LoVo (cell line): ENCODE measurements around the gene KCNIP1.
A peak's percentile ranks its signal among the peaks of the same experiment; 100 is the strongest.

Experiments used
- DNase-seq: peaks from one replicate; pipeline ENCODE4 v3.0.0-alpha.2; 2016; ENCODE audit warnings: low spot score

Gene KCNIP1

GRCh38 chr5:170597109-170597751, 93.4 kb downstream of the KCNIP1 start:
- DNase-seq, result peak; percentile 17

DNA sequence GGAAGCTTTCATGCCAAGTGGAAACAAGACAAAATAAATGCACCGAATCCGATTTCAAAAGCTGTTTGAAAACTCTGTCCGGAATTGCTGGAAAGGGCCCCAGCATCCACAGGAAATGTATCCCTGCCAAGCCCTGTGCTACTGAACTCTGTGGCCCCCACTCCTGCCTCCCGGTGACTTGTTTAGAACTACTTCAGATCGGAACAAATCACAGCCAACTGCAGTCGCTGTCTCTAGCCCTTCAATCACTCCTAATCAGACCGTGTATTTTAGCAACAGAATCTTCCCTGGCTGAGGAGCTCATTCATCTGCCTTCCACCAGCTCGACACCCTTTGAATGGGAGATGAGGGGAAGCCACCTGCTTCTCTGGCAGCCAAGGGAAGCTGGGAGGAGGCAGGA, 94.1 kb downstream of the KCNIP1 start:
- no peak for DNase-seq

DNA sequence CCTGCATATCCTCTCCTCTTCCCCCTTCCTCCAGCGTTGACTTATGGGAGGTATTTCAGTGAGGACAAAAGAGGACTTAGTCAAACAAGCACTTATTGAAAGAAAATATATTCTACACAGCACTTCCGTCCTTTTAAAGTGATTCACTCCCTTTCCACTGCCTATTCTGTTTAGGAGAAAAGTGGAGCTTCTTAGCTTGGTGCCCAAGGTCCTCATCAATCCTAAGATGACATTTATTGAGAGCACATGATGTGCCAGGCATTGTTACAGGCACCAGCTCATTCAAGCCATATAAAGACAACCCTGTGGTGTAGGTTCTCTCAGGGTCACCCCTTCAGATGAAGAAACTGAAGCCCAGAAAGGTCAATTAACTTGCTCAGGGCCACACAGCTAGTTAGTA, 95.9 kb downstream of the KCNIP1 start:
- no peak for DNase-seq

DNA sequence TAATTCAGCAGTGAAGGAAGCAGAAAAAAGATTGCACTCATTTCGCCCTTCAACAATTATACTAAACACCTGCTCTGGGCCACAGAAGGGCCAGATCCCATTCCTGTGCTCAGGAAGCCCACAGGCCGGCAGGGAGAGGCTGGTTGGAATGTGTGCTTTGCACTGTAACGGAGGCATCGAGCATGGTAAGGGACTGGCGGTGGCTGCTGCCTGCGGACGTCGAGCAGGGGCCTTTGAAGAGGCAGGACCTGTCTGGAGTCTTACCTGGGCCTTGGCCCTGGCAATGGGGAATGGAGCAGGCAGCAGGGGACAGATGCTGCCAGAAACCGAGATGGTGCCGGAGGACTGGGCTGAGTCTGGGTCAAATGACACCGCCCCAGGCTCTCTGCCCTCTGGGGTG, 97.8 kb downstream of the KCNIP1 start:
- DNase-seq, result no peak

- no peak for DNase-seq
Observed at GRCh38 chr5:170603109-170603508, 99.3 kb downstream of the KCNIP1 start.

DNA sequence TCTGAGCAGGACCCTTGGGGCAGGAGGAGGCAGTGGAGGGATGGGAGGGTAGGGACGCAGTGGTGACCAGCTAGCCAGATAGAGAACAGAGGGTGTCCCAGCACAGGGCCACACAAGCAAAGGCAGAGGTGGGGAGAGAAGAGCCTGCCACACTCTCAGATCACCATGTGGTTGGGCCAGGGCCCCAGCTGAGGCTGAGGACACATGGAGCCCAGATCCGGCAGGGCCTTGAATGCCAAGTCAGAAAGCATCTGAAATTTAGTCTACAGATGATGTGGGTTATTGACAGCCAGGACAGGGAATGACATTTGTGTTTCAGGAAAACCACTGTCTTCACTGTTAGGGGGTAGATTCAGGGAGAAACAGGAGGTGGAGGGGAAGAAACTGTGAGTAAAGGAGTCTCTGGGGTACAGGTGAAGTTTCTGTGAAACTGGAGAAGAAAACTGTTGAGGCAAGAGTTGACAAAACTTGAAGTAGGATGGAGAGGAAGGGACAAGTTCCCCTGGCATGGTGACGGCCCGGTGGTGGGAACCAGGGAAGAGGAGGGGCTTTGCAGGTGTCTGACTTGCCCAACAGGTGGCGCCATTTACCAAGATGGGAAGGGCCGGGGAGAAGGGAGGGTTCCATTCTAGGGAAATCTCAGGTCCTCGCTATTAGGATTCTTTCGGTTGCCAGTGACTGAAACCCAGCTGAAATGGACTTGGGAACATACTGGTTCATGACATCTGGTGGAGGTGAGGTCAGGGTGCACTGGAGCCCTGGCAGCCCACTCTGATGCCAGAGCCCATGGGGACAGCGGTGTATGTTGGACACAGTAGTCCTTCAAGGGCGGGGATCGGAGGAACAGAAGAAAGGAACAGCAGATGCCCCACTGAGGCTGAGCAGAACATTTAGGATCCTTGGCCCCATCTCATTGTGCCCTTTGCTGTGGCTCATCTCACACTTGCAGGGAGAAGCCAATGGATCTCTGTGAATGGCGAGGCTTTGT, 100.1 kb downstream of the KCNIP1 start:
- DNase-seq, result peak; percentile 46

DNA sequence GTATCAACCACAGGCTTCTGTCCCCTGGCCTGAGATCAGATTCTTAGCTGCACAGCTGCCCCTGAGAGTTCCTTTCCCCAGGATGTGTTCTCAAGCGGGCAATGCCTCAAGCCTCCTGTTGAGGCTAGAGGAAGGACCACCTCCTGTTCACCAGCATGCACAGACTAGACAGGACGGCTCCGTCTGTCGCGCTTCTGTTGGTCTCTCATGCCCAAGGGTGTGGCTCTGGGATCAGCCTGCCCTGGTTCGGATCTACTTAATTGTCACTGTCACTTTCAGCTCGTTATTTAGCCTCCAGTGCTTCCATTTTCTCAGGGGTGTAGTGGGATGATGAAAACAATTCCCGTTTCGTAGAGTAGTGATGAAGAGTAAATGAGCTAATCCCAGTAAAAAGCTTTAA, 103.1 kb downstream of the KCNIP1 start:
- DNase-seq, result no peak

- no peak for DNase-seq
Observed at GRCh38 chr5:170611449-170612090, 107.8 kb downstream of the KCNIP1 start.

DNA sequence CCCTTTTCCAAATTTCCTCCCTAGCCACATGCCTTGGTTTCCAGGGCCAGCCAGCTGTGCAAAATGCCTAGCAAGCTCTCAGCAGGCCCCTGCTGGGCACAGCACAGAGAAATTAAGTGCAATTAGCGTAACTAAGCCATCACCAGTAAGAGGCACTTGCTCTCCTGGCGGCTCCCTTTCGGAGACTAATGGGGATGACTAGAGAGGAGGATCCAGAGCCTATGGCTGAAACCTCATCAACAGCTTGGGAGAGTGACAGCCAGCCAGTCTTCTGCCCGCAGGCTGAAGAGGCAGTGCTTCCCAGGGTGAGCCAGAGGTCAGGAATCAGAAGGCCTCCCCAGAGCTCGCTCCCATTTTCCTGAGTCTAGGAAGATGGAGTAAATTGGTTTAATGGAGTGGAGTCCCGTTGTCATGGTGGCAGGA, 108.4 kb downstream of the KCNIP1 start:
- no peak for DNase-seq

- no peak for DNase-seq
Observed at GRCh38 chr5:170614065-170614490, 110.3 kb downstream of the KCNIP1 start.

DNA sequence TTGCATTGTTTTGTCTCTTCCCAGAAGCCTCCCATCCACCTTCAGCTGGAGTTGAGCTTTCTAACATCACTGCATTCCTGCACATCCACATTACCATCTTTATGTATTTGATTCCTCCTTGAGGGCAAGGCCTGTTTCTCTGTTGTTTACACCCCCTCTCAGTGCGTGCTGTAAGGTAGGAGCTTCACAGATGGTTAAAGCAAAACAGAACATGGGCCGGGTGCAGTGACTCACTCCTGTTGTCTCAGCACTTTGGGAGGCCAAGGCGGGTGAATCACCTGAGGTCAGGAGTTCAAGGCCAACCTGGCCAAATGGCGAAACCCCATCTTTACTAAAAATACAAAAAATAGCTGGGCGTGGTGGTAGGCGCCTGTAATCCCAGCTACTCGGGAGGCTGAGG, 110.9 kb downstream of the KCNIP1 start:
- no peak for DNase-seq

DNA sequence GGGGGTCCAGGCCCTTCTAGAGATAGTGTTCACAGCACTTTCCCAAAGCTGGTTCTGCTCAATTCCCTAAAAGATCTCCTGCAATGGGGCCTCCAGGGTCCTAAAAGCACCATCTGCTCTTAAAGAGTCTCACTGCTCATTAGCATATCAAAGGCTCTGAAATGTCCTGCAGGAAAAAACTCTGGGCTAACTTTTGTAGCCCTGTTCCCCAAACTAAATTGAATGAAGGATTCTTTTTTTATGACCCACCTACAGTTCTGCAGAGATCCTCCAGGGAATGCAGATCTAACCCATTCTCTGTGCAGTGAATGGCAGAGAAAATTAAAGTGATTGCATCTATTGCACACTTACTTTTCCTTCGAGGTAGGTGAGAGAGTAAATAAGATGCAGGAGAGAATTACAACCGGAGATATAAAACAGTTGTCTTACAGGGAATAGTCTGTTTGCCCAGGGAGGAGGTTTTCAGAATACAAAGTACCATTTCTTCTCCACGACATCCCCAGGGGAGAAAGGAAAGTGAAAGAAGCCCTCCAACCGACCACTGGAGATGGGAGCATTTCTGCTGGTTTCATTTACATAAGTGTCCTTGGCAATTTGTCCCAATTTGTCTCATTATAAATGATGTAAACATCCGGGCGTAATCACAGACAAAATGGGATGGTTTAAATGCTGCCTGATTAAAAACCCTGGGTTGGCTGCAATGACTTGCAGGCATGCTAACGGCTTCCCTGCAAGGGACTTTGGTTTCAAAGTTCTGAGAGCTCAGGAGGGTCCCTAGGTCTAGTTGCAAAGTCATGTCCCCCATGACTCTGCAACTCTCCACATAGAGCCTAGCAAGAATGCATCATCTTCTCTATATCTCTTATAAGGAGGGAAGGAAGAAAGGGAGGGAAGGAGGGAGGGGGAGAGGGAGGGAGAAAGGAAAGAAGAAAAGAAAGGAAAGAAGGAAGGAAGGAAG, 114.0 kb downstream of the KCNIP1 start:
- DNase-seq, result no peak

DNA sequence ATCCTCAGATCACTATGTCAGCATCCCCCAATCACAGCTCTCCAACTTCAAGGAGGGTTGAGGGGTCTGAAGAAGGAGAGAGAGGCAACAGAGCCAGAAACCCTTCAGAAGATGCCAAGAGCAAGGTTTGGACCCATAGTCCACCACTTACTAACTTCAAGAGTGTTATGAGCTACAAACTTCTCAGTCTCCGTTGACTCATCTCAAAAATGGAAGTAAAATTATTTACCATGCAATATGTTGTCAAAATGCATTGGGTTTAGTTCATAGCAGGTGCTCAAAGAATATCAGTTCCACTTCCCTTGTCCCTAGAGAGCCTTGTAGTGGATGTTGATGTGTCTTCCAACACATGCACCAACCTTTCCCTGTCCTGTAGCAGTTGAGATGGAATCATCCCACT, 116.0 kb downstream of the KCNIP1 start:
- DNase-seq, result no peak

GRCh38 chr5:170622933-170623332, 119.1 kb downstream of the KCNIP1 start:
- no peak for DNase-seq

- DNase-seq, result peak; percentile 19
Observed at GRCh38 chr5:170623576-170624181, 119.9 kb downstream of the KCNIP1 start.

DNA sequence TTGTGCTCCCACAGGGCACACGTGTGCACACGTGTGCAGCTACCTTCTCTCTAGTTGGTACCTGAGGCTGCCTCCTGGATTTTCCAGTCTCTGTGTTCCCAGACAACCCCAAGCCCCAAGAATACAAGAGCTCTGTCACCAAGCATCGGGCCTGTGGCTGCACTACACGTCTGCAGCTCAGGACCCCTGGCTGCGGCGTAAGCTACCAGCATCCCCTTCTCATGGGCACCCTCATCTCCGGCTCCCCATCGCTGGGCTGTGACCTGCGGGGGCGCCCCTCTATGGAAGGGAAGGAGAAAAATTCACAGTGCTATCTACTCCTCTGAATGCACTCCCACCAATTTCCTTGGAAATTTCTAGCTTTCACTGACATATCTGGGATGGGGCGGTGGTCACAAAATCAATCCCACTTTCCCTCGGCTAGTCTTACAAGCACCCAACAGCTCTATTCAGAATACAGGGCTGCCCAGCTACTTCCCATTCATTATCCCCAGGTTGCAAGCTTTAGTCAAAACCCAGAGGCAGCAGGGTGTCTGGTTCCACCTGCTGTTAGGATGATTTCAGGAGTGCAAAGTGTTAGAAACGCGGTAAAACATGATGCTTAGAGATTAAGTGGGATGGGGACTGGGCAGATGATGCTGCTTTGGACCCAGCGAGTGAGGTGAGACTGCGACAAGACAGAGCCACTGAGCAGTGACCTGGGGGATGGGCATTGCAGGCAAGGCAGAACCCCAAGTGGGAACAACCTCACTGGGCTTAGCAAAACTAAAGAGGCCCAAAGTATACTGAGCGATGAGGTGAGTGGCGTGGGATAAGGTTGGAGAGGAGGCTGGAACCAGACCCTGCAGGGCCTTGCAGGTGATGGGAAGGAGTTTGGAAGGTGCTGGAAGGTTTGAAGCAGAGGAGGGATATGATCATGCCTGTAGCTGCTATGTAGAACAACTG, 121.7 kb downstream of the KCNIP1 start:
- DNase-seq, result no peak

DNA sequence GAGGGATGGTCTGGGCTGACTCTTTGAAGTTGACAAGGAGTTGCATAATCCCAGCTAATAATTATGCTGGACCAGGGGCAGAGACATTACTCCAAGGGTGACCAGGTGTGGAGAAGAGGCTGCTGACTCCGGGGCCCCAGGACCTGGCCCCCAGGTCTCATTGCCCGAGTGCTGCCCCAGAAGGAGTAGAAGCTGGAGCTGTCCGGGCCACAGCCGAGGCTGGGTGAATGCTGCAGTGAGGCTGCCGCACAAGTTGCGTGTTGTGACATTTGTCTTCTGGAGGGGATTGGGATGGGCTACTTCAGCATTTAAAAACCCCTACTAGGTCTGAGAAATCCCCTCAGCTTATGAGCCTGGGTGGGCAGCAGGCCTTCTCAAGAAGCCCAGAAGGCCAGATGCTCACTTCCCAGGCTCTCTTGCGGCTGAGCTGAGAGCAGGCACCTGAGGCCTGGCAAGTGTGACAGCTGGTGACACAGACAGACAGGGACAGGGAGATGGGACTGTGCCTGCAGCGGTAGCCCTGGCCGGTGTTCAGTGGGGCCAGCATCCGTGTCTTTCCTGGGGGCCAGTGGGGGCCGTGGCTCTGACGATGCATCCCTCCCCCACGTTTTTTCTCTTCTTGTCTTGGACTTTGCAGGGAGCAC, 122.8 kb downstream of the KCNIP1 start:
- DNase-seq, result no peak

DNA sequence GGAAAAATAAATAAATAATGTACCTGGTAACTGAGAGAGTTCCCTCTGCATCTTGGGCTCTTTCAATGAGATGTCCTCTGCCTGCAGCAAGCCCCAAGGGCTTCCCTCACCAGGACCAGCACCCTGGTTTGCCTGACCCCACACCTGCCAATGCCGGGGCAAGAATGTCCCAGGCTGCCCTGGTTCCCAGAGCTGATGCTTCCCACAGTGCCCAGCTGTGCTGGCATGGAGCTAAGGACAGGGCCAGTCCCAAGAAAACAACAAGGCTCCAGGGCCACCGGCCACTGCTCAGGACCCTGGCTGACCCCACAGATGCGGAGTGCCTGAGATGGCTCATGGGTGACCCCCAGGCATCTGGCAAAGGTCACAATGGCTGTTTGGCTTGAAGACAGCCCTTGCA, 123.5 kb downstream of the KCNIP1 start:
- no peak for DNase-seq

DNA sequence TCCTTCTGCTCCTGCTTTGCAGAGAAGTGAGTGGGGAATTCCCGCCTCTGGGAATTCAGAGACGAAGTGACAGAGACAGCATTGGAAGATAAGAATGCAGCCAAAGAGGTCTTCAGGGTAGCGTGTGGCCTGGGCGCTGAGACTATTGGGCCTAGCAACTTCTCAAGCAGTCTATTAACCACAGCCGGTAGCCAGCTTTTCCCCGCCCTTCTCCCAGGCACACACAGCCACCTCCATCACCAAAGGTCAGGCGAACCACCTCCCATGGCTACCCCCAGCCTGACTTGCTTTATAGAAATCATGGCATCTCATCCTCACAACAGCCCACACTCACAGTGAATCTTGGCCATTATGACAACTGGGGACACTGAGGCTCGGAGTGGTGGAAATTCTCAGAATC, 124.2 kb downstream of the KCNIP1 start:
- DNase-seq, result no peak
